Gastroesophageal sphincter (tissue), 4 donors: ENCODE results near the gene ADM5. TPM values are rescaled to one million over a fixed set of nuclear protein-coding genes. Genes with fewer than 3 reads are reported as not detected.

Experiments
- ATAC-seq: fragments of 150-250 bp; one replicate; pipeline ENCODE4 v1.9.1; 2016; ENCODE audit warnings: mild to moderate bottlenecking, moderate library complexity
- H3K27ac ChIP-seq, 4 donors: fragments of 200-600 bp; sonication (generic) in 3 of 4; 1 replicate in 3 of 4; 2 replicates in 1 of 4; pipeline ENCODE4 v1.5.1; 2016 to 2019
- H3K27me3 ChIP-seq: fragments of 200-600 bp; sonication (generic); one replicate; pipeline ENCODE4 v1.5.1; 2019
- H3K36me3 ChIP-seq, 2 donors: fragments of 200-600 bp; sonication (generic); one replicate each; pipeline ENCODE4 v1.5.1; 2019; ENCODE audit warnings: control low read depth in 1 of 2
- H3K4me1 ChIP-seq, 3 donors: fragments of 200-600 bp; sonication (generic); 1 replicate in 2 of 3; 2 replicates in 1 of 3; pipeline ENCODE4 v1.5.1; 2016 to 2019; ENCODE audit warnings: control low read depth in 2 of 3
- H3K4me3 ChIP-seq, 2 donors: fragments of 200-600 bp; sonication (generic); one replicate each; pipeline ENCODE4 v1.5.1; 2019; ENCODE audit warnings: mild to moderate bottlenecking in 1 of 2, moderate library complexity in 1 of 2
- H3K9me3 ChIP-seq, 3 donors: fragments of 200-600 bp; sonication (generic); one replicate each; pipeline ENCODE4 v1.5.1; 2017 to 2019; ENCODE audit warnings: control low read depth in 2 of 3
- EP300 ChIP-seq: sonication (generic); formaldehyde crosslinking; IDR thresholded peaks from one replicate; pipeline ENCODE4 v1.6.1; 2017; ENCODE audit warnings: antibody characterized with exemption, mild to moderate bottlenecking
- POLR2A ChIP-seq, 2 donors: fragments of 450-650 bp; IDR thresholded peaks; one replicate each; pipeline ENCODE4 v1.6.1; 2017; ENCODE audit warnings: antibody characterized with exemption in 2 of 2, mild to moderate bottlenecking in 2 of 2, moderate library complexity in 1 of 2
- POLR2AphosphoS5 ChIP-seq: sonication (generic); formaldehyde crosslinking; IDR thresholded peaks from one replicate; pipeline ENCODE4 v1.6.1; 2017; ENCODE audit warnings: antibody characterized with exemption
- WGBS, 2 donors: methylation state at CpG; one replicate each; pipeline ENCODE4 v1.1.5; 2018; ENCODE audit warnings: low coverage in 1 of 2; 5-methylcytosine and 5-hydroxymethylcytosine counted together
- total RNA-seq, 4 donors: library from RNA; depleted of rRNA; stranded (reverse); fragments of >200 nt; gene quantifications; one replicate each; pipeline ENCODE4 v1.1.0, GENCODE V29; 2016
- TF ChIP-seq, protein P1 (sequence below), 4 experiments: fragments of 200-600 bp in 2 of 4; fragments of 450-650 bp in 2 of 4; sonication (generic) in 1 of 4; IDR thresholded peaks; one replicate each; pipeline ENCODE4 v1.5.1; 2017 to 2019; ENCODE audit warnings: antibody characterized with exemption in 4 of 4, mild to moderate bottlenecking in 2 of 4, moderate library complexity in 2 of 4

ADM5 gene
- total RNA-seq, 4 donors from 2014 or later = 1.3 to 4.1 (median 1.5) TPM; not detected in 1

DNA sequence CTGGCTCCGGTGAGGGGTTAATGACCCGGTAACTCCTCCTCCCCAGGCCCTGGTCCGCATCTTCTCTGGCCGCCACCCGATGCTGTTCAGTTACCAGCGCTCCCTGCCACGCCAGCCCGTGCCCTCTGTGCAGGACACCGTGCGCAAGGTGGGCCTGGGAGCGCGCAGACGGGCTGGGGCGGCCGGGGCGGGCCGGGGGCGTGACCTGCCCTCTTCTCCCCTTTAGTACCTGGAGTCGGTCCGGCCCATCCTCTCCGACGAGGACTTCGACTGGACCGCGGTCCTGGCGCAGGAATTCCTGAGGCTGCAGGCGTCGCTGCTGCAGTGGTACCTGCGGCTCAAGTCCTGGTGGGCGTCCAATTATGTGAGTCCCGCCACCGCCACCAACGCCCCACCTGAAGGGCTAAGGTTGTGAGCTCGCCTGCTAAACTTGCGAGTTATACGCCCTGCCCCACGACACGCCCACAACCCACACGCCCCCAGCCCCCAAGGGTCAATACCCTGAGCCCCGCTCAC lies 11.9 kb downstream of the ADM5 start:
- ATAC-seq = no peak
- Histone ChIP-seq H3K9me3 (no peaks in the 10 kb centered on the region), H3K36me3 (no peaks in the 10 kb centered on the region), H3K4me1 (no peaks in the 10 kb centered on the region), H3K4me3 (no peak overlapping the region), H3K27me3 (peaks cover 6% of the 10 kb centered on the region), H3K27ac (no peak overlapping the region)
- no peak for TF ChIP-seq POLR2A (IDR thresholded peaks at IDR 0.05)
- TF ChIP-seq EP300 = no peak
- no peak for TF ChIP-seq POLR2AphosphoS5
- TF ChIP-seq, protein P1, sequence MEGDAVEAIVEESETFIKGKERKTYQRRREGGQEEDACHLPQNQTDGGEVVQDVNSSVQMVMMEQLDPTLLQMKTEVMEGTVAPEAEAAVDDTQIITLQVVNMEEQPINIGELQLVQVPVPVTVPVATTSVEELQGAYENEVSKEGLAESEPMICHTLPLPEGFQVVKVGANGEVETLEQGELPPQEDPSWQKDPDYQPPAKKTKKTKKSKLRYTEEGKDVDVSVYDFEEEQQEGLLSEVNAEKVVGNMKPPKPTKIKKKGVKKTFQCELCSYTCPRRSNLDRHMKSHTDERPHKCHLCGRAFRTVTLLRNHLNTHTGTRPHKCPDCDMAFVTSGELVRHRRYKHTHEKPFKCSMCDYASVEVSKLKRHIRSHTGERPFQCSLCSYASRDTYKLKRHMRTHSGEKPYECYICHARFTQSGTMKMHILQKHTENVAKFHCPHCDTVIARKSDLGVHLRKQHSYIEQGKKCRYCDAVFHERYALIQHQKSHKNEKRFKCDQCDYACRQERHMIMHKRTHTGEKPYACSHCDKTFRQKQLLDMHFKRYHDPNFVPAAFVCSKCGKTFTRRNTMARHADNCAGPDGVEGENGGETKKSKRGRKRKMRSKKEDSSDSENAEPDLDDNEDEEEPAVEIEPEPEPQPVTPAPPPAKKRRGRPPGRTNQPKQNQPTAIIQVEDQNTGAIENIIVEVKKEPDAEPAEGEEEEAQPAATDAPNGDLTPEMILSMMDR (IDR thresholded peaks at IDR 0.05) = no peak
- 58 to 75% methylated on average over 5 to 16 of the region's 40 CpGs for WGBS, 2 donors

GRCh38 chr19:49704888-49705642 lies 15.7 kb downstream of the ADM5 start:
- 80 to 88% methylated on average over 4 to 10 of the region's 22 CpGs for WGBS, 2 donors
- Histone ChIP-seq H3K4me1 (no peaks in the 10 kb centered on the region), H3K36me3 (no peaks in the 10 kb centered on the region), H3K9me3 (no peaks in the 10 kb centered on the region), H3K27me3 (peaks cover 6% of the 10 kb centered on the region), H3K27ac (no peak overlapping the region), H3K4me3 (no peak overlapping the region)
- ATAC-seq = no peak
- no peak for TF ChIP-seq EP300
- no peak for TF ChIP-seq POLR2A (IDR thresholded peaks at IDR 0.05)
- TF ChIP-seq POLR2AphosphoS5 = no peak
- TF ChIP-seq, protein P1 (IDR thresholded peaks at IDR 0.05) = no peak

DNA sequence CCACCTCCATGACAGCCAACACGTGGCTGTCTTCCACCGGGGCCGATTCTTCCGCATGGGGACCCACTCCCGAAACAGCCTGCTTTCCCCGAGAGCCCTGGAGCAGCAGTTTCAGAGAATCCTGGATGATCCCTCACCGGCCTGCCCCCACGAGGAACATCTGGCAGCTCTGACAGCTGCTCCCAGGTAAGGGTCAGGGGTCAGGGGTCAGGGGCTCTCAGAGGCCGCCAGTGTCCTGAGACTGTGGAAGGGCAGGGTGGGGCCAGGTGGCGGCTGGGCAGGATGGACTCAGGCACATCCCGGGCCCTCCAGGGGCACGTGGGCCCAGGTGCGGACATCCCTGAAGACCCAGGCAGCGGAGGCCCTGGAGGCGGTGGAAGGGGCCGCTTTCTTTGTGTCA lies 16.5 kb downstream of the ADM5 start:
- H3K9me3 ChIP-seq = no peaks in the 10 kb centered on the region
- H3K36me3 ChIP-seq = no peaks in the 10 kb centered on the region
- no peak overlapping the region for H3K27ac ChIP-seq
- WGBS, 2 donors = 91 to 100% methylated on average over 1 to 6 of the region's 16 CpGs
- H3K4me1 ChIP-seq = no peaks in the 10 kb centered on the region
- H3K4me3 ChIP-seq = no peak overlapping the region
- ATAC-seq = no peak
- no peak for TF ChIP-seq POLR2A (IDR thresholded peaks at IDR 0.05)
- TF ChIP-seq POLR2AphosphoS5 = no peak
- TF ChIP-seq, protein P1 (IDR thresholded peaks at IDR 0.05) = no peak
- TF ChIP-seq EP300 = no peak
- peaks cover 6% of the 10 kb centered on the region for H3K27me3 ChIP-seq

- Histone ChIP-seq H3K27me3 (no peaks in the 10 kb centered on the region), H3K27ac (no peak overlapping the region), H3K36me3 (no peaks in the 10 kb centered on the region), H3K4me1 (no peaks in the 10 kb centered on the region), H3K9me3 (no peaks in the 10 kb centered on the region), H3K4me3 (no peak overlapping the region)
- 78 to 86% methylated on average over 6 to 20 of the region's 20 CpGs for WGBS, 2 donors
- no peak for ATAC-seq
- TF ChIP-seq, protein P1 (IDR thresholded peaks at IDR 0.05) = no peak
- TF ChIP-seq POLR2A (IDR thresholded peaks at IDR 0.05) (no peak), EP300 (no peak), POLR2AphosphoS5 (no peak)
Measured at GRCh38 chr19:49710372-49710951, 21.1 kb downstream of the ADM5 start.
